Mammary epithelial cell (primary cell): ENCODE measurements around the gene CRKL.

ENCODE experiments used
- CTCF ChIP-seq, 2 donors: IDR thresholded peaks in 1 of 2; conservative IDR thresholded peaks in 1 of 2; 2 replicates each; pipeline ENCODE4 v1.5.1; 2011 to 2012; ENCODE audit warnings: inconsistent platforms in 2 of 2, low read length in 2 of 2, mild to moderate bottlenecking in 2 of 2, control low read depth in 1 of 2, low read depth in 1 of 2; ENCODE audit not compliant: insufficient read depth in 1 of 2; ENCODE audit errors: extremely low read depth in 1 of 2
- EZH2 ChIP-seq: IDR thresholded peaks from 2 replicates; pipeline ENCODE4 v1.6.1; 2012; ENCODE audit warnings: low read length, inconsistent platforms, borderline replicate concordance

- no peak for TF ChIP-seq CTCF (conservative IDR thresholded peaks at IDR 0.05 in 1 of 2, IDR thresholded peaks at IDR 0.05 in 1 of 2; ENCODE audit: extremely low read depth in 1 of 2, insufficient read depth in 1 of 2, low read depth in 1 of 2, low read length in 2 of 2)
- TF ChIP-seq EZH2: no peak
Measured at GRCh38 chr22:21001601-21002325, 84.6 kb downstream of the CRKL start, which contains the start of gene THAP7.
